H1 (cell line): ENCODE results near the gene SOX2. TPM values are rescaled to one million over a fixed set of nuclear protein-coding genes. Genes with fewer than 3 reads are reported as not detected.

Source experiments
- CTCF ChIA-PET: fragments of 300-600 bp; sonication (Branson Sonifier 250); formaldehyde crosslinking; loops from one replicate; lab custom pipeline; 2021; ENCODE audit not compliant: partially characterized antibody; lab: Charles Lee
- POLR2A ChIA-PET: fragments of 300-600 bp; sonication (Branson Sonifier 250); formaldehyde crosslinking; loops from one replicate; lab custom pipeline; 2021; ENCODE audit warnings: inconsistent platforms; ENCODE audit not compliant: partially characterized antibody; lab: Charles Lee
- DNase-seq, 2 experiments: peaks; one replicate each; pipeline versions ENCODE4 v3.0.0 to v3.0.0-alpha.2; 2010 to 2022; ENCODE audit warnings: low spot score in 2 of 2, low read depth in 1 of 2, mixed read lengths in 1 of 2
- FAIRE-seq: peaks from 2 replicates; lab custom pipeline; 2011; peaks lifted over from hg19 to GRCh38; lab: Jason Lieb, UNC
- H2AFZ ChIP-seq: 2 replicates; pipeline ENCODE4 v1.8.1; 2012; ENCODE audit warnings: low read length, inconsistent platforms
- H2AK5ac ChIP-seq: 2 replicates; pipeline ENCODE4 v1.6.1; 2013; ENCODE audit warnings: low read depth, low read length
- H2BK120ac ChIP-seq: replicated peaks from 2 replicates; pipeline ENCODE3; 2013; ENCODE audit warnings: low read depth, low read length, inconsistent platforms
- H2BK12ac ChIP-seq: 2 replicates; pipeline ENCODE4 v1.6.1; 2013; ENCODE audit warnings: low read depth, low read length
- H2BK15ac ChIP-seq: 2 replicates; pipeline ENCODE4 v1.6.1; 2013; ENCODE audit warnings: low read length
- H2BK20ac ChIP-seq: 2 replicates; pipeline ENCODE4 v1.6.1; 2013; ENCODE audit warnings: low read length
- H2BK5ac ChIP-seq: 2 replicates; pipeline ENCODE4 v1.6.1; 2013; ENCODE audit warnings: low read depth, low read length
- H3K14ac ChIP-seq: 2 replicates; pipeline ENCODE4 v1.6.1; 2013; ENCODE audit warnings: inconsistent platforms; ENCODE audit not compliant: insufficient read length
- H3K18ac ChIP-seq: 2 replicates; pipeline ENCODE4 v1.6.1; 2013; ENCODE audit warnings: low read length; ENCODE audit errors: extremely low read depth
- H3K23ac ChIP-seq: 2 replicates; pipeline ENCODE4 v1.6.1; 2013; ENCODE audit warnings: inconsistent platforms; ENCODE audit not compliant: insufficient read length
- H3K23me2 ChIP-seq: 2 replicates; pipeline ENCODE4 v1.6.1; 2013; ENCODE audit warnings: low read depth, low read length
- H3K27ac ChIP-seq: 2 replicates; pipeline ENCODE4 v1.6.1; 2011; ENCODE audit warnings: low read depth, low read length, inconsistent platforms
- H3K27me3 ChIP-seq, 4 experiments: replicated peaks in 1 of 4; 1 replicate in 1 of 4; 2 replicates in 3 of 4; pipeline versions ENCODE4 v1.6.1 to v1.8.1; 2011 to 2013; ENCODE audit warnings: low read length in 3 of 4, mild to moderate bottlenecking in 3 of 4, inconsistent platforms in 2 of 4, mixed read lengths in 2 of 4, moderate library complexity in 1 of 4; ENCODE audit not compliant: control insufficient read depth in 3 of 4, insufficient read depth in 3 of 4; ENCODE audit errors: extremely low read depth in 1 of 4
- H3K36me3 ChIP-seq, 4 experiments: 2 replicates each; pipeline versions ENCODE4 v1.6.1 to v1.8.1; 2011 to 2013; ENCODE audit warnings: mild to moderate bottlenecking in 4 of 4, low read length in 3 of 4, moderate library complexity in 2 of 4, control low read depth in 1 of 4, inconsistent platforms in 1 of 4; ENCODE audit not compliant: insufficient read depth in 4 of 4, control insufficient read depth in 2 of 4
- H3K4ac ChIP-seq: replicated peaks from 2 replicates; pipeline ENCODE3; 2013; ENCODE audit warnings: low read length, low read depth, mixed read lengths, inconsistent platforms; ENCODE audit not compliant: insufficient read length
- H3K4me1 ChIP-seq, 4 experiments: replicated peaks in 1 of 4; 1 replicate in 1 of 4; 2 replicates in 3 of 4; pipeline versions ENCODE4 v1.6.1 to v1.8.1; 2011 to 2013; ENCODE audit warnings: low read length in 3 of 4, inconsistent platforms in 2 of 4, mixed read lengths in 1 of 4; ENCODE audit not compliant: insufficient read depth in 4 of 4, control insufficient read depth in 3 of 4
- H3K4me2 ChIP-seq, 2 experiments: 2 replicates each; pipeline versions ENCODE4 v1.6.1 to v1.8.1; 2011 to 2013; ENCODE audit warnings: low read depth in 2 of 2, low read length in 2 of 2, control low read depth in 1 of 2, inconsistent platforms in 1 of 2, mild to moderate bottlenecking in 1 of 2; ENCODE audit not compliant: insufficient read depth in 1 of 2
- H3K4me3 ChIP-seq, 4 experiments: fragments of 200-600, 300-600 bp in 1 of 4; sonication (generic), shearing (Covaris generic), sonication (Bioruptor Twin) in 1 of 4; 2 replicates each; pipeline versions ENCODE4 v1.5.1 to v1.8.1; 2011 to 2016; ENCODE audit warnings: low read length in 4 of 4, low read depth in 3 of 4, control low read depth in 2 of 4, inconsistent platforms in 2 of 4, mild to moderate bottlenecking in 2 of 4, mixed read lengths in 1 of 4, moderate library complexity in 1 of 4; ENCODE audit not compliant: insufficient read depth in 2 of 4; ENCODE audit errors: extremely low read depth in 1 of 4
- H3K56ac ChIP-seq: replicated peaks from 2 replicates; pipeline ENCODE3; 2013; ENCODE audit warnings: low read depth, mild to moderate bottlenecking, mixed read lengths, low read length, inconsistent platforms; ENCODE audit not compliant: insufficient read length
- H3K79me1 ChIP-seq: 2 replicates; pipeline ENCODE4 v1.6.1; 2013; ENCODE audit warnings: low read depth, low read length, control low read depth
- H3K79me2 ChIP-seq, 2 experiments: 2 replicates each; pipeline versions ENCODE4 v1.6.1 to v1.8.1; 2012 to 2013; ENCODE audit warnings: low read length in 2 of 2, mild to moderate bottlenecking in 2 of 2, inconsistent platforms in 1 of 2; ENCODE audit not compliant: insufficient read depth in 2 of 2, control insufficient read depth in 1 of 2
- H3K9ac ChIP-seq, 4 experiments: replicated peaks in 1 of 4; 1 replicate in 1 of 4; 2 replicates in 3 of 4; pipeline versions ENCODE4 v1.6.1 to v1.8.1; 2011 to 2013; ENCODE audit warnings: low read depth in 3 of 4, low read length in 3 of 4, control low read depth in 2 of 4, mild to moderate bottlenecking in 2 of 4, moderate library complexity in 2 of 4, inconsistent platforms in 1 of 4; ENCODE audit errors: extremely low read depth in 1 of 4
- H3K9me3 ChIP-seq, 2 experiments: 2 replicates each; pipeline versions ENCODE4 v1.6.1 to v1.8.1; 2012 to 2013; ENCODE audit warnings: mild to moderate bottlenecking in 2 of 2, moderate library complexity in 2 of 2, control low read depth in 1 of 2, inconsistent platforms in 1 of 2, low read depth in 1 of 2, low read length in 1 of 2, mixed read lengths in 1 of 2; ENCODE audit not compliant: insufficient read depth in 2 of 2
- H4K20me1 ChIP-seq, 2 experiments: replicated peaks in 1 of 2; 2 replicates each; pipeline versions ENCODE3 to v1.8.1; 2011 to 2013; ENCODE audit warnings: inconsistent platforms in 2 of 2, low read length in 2 of 2, mild to moderate bottlenecking in 1 of 2; ENCODE audit not compliant: insufficient read depth in 2 of 2, control insufficient read depth in 1 of 2
- H4K5ac ChIP-seq: 2 replicates; pipeline ENCODE4 v1.6.1; 2013; ENCODE audit warnings: low read length, low read depth, mixed read lengths, inconsistent platforms; ENCODE audit not compliant: insufficient read length
- H4K8ac ChIP-seq: 2 replicates; pipeline ENCODE4 v1.8.0; 2013; ENCODE audit warnings: mild to moderate bottlenecking, moderate library complexity, low read length, inconsistent platforms; ENCODE audit not compliant: insufficient read depth; ENCODE audit errors: extremely low read depth
- H4K91ac ChIP-seq: replicated peaks from 2 replicates; pipeline ENCODE3; 2013; ENCODE audit warnings: low read length, mixed read lengths, inconsistent platforms; ENCODE audit not compliant: insufficient read length
- ASH2L ChIP-seq: fragments of 200-600, 300-600 bp; sonication (generic); IDR thresholded peaks from one replicate; pipeline ENCODE4 v1.7.1; 2017; ENCODE audit warnings: low read length
- EZH2 ChIP-seq: fragments of 200-600 bp; sonication (generic); IDR thresholded peaks from 2 replicates; pipeline ENCODE4 v1.7.1; 2012; ENCODE audit warnings: low read depth, mild to moderate bottlenecking, moderate library complexity, low read length, inconsistent platforms; ENCODE audit not compliant: severe bottlenecking
- KDM4A ChIP-seq: IDR thresholded peaks from one replicate; pipeline ENCODE4 v1.7.1; 2012; ENCODE audit warnings: low read depth, mild to moderate bottlenecking, moderate library complexity, low read length, inconsistent platforms; ENCODE audit not compliant: severe bottlenecking
- POLR2A ChIP-seq, 2 experiments: IDR thresholded peaks; 1 replicate in 1 of 2; 2 replicates in 1 of 2; pipeline ENCODE4 v1.6.1; 2011; ENCODE audit warnings: low read depth in 2 of 2, low read length in 2 of 2, mild to moderate bottlenecking in 2 of 2; ENCODE audit errors: control extremely low read depth in 1 of 2
- RNF2 ChIP-seq: fragments of 200-900, 300-1000 bp; sonication (generic); IDR thresholded peaks from 2 replicates; pipeline ENCODE4 v1.7.1; 2016; ENCODE audit warnings: borderline replicate concordance, low read depth, mild to moderate bottlenecking, antibody characterized with exemption, low read length; ENCODE audit not compliant: poor library complexity, severe bottlenecking; ENCODE audit errors: missing control alignments
- SIN3A ChIP-seq, 2 experiments: IDR thresholded peaks in 1 of 2; conservative IDR thresholded peaks in 1 of 2; 2 replicates each; pipeline ENCODE4 v1.6.1; 2011 to 2012; ENCODE audit warnings: low read length in 2 of 2, improper control_type of control experiment in 1 of 2, low read depth in 1 of 2, mild to moderate bottlenecking in 1 of 2
- SUZ12 ChIP-seq: fragments of 200-600 bp; sonication (generic); IDR thresholded peaks from 2 replicates; pipeline ENCODE4 v1.6.1; 2012; ENCODE audit warnings: mild to moderate bottlenecking, inconsistent platforms, low read length, moderate library complexity, mixed read lengths
- TAF1 ChIP-seq: IDR thresholded peaks from 2 replicates; pipeline ENCODE4 v1.6.1; 2011; ENCODE audit warnings: mild to moderate bottlenecking, low read depth, low read length
- TBP ChIP-seq: IDR thresholded peaks from 2 replicates; pipeline ENCODE4 v1.6.1; 2011; ENCODE audit warnings: low read depth, low read length, improper control_type of control experiment
- TCF12 ChIP-seq: IDR thresholded peaks from 2 replicates; pipeline ENCODE4 v1.6.1; 2011; ENCODE audit warnings: low read depth, mild to moderate bottlenecking, low read length
- WGBS, 2 experiments: shearing (Covaris generic) in 1 of 2; methylation state at CpG; one replicate each; pipeline versions ENCODE4 v1.1.6 to v1.1.7; 2013 to 2015; ENCODE audit warnings: low lambda C conversion rate in 2 of 2, mixed read lengths in 2 of 2, inconsistent platforms in 1 of 2, low coverage in 1 of 2, missing lambda C conversion rate in 1 of 2; ENCODE audit not compliant: insufficient replicate concordance in 2 of 2, insufficient coverage in 1 of 2, insufficient read length in 1 of 2; ENCODE audit errors: extremely low coverage in 1 of 2, missing lambda C conversion rate in 1 of 2; 5-methylcytosine and 5-hydroxymethylcytosine counted together
- polyA plus RNA-seq, 7 experiments: library from polyadenylated mRNA; depleted of rRNA in 3 of 7; stranded (reverse) in 5 of 7; unstranded in 2 of 7; fragments of >200 nt in 5 of 7; fragments of 200-250 nt in 2 of 7; gene quantifications; 1 replicate in 5 of 7; 2 replicates in 1 of 7; 4 replicates in 1 of 7; pipeline versions ENCODE4 v1.2.1 to v1.2.3, GENCODE V29; 2011 to 2013; ENCODE audit warnings: missing spikeins in 2 of 7, mixed read lengths in 2 of 7
- total RNA-seq: library from RNA; stranded (reverse); fragmentation: NEBNext Ultra II Directional; extraction: Animal tissue kit (Norgen Biotek cat#: 25700); gene quantifications from 2 replicates; pipeline ENCODE4 v1.2.1, GENCODE V29; 2021

SOX2 gene
- total and polyA plus RNA-seq, 2 of the 8 experiments (the other 6 are each of a cell fraction or from before 2014, with no cell fraction given) = 149 to 247 TPM

DNA sequence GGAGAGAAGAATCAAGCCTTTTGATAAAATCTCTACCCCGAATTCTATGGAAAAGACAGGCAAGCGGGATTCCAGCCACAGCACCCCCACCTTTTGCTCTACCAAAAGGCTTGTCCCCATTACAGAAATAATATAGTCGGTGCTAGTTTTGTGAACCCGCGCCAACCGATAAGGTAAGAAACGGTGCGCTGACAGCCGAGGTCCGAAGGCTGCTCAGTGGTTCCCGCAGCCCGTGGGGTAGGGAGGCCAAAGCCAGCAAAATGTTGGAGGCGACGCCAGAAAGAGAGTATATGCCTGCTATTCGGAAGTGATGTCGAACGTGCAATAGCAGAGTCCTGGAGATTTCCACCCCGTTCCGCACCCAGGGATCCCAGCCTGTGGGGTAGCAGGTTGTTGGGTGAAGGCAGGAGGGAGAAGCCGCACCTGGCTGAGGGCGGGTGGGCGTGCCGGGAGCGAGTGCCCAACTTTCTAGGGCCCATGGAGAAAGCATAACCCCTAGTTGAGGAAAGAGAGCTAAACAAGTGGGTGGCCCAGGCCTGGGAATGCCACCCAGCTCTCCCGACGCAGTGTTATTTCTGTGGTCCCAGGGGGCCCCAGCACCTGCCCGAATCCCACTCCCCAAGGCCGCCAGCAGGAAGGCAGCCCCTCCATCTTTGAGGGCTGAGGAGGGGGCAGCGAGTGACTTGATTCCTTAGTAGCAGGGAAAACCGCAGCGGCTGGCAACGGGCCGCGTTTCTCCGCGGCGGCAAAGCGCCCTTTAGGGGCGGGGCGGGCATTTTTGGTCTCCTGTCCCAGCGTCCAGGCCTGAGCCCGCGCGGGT is 7.9 kb upstream of the SOX2 start:
- Histone ChIP-seq H3K79me1 (no peaks in the 10 kb centered on the region), H2BK15ac (no peak overlapping the region), H3K4me1 (peaks cover 10 to 44% (median 27%) of the 10 kb centered on the region in 4 experiments), H4K20me1 (no peaks in the 10 kb centered on the region), H2BK12ac (0 out of 2 replicates have a peak overlapping the region, but pooled peaks have one; percentile 35), H2BK20ac (peak overlapping the region; percentile 96; the same call in 1 of the 2 replicates), H3K4me3 (peak overlapping the region; percentile 25 to 59 (median 31); a peak in 7 of 8 replicates), H2AFZ (peak overlapping the region; percentile 48; the same call in 1 of the 2 replicates), H3K4me2 (peak overlapping the region; percentile 80 to 86), H2BK5ac (peak overlapping the region; percentile 18; the same call in 1 of the 2 replicates), H3K23ac (no peak overlapping the region), H3K4ac (peak overlapping the region; percentile 27), H3K56ac (no peak overlapping the region), H4K8ac (peak overlapping the region; percentile 40), H3K14ac (no peak overlapping the region), H3K9ac (no peak overlapping the region; a peak in 1 of 7 replicates), H3K23me2 (peaks cover 17% of the 10 kb centered on the region), H3K36me3 (no peaks in the 10 kb centered on the region), H3K79me2 (no peaks in the 10 kb centered on the region), H4K5ac (peak overlapping the region; percentile 35), H3K18ac (peak overlapping the region; percentile 89), H2AK5ac (no peak overlapping the region), H3K27ac (no peak overlapping the region), H3K27me3 (peaks cover 0 to 26% (median 15%) of the 10 kb centered on the region in 4 experiments; a peak in 5 of 7 replicates), H2BK120ac (peak overlapping the region; percentile 25), H3K9me3 (no peaks in the 10 kb centered on the region), H4K91ac (peak overlapping the region; percentile 12)
- peak in 1 of 2 experiments; percentile 79 for DNase-seq
- ChIA-PET POLR2A (interaction anchor here (1.6 to 2.0 kb wide), 3 partner anchors 10 to 18 kb away, joined by 3 to 7 read pairs (median 5); no protein-coding TSS in a partner anchor), CTCF (interaction anchor here (0.7 to 1.2 kb wide), 4 partner anchors 23 to 840 kb away, joined by 3 read pairs; no protein-coding TSS in a partner anchor)
- 4% methylated on average over 39 of the region's 44 CpGs; no CpG with 5 or more reads in 1 of the 2 experiments for WGBS, 2 experiments
- no peak for FAIRE-seq
- TF ChIP-seq TBP (peak; percentile 15; the same call in 1 of the 2 replicates), ASH2L (peak; percentile 65), EZH2 (peak; percentile 53), TCF12 (no peak), SUZ12 (peak; percentile 53; the same call in 1 of the 2 replicates), RNF2 (no peak), TAF1 (no peak), KDM4A (peak; percentile 35), POLR2A (IDR thresholded peaks at IDR 0.05; ENCODE audit: control extremely low read depth in 1 of 2, low read depth in 2 of 2, low read length in 2 of 2) (no peak), SIN3A (conservative IDR thresholded peaks at IDR 0.05 in 1 of 2, IDR thresholded peaks at IDR 0.05 in 1 of 2; ENCODE audit: low read depth in 1 of 2, low read length in 2 of 2) (0 out of 4 replicates have a peak, but pooled peaks of 1 of the 2 experiments have one; percentile 27)
